ENCODE measurements around the gene CCHCR1.
A peak's percentile ranks its signal among the peaks of the same experiment; 100 is the strongest.

The CCHCR1 gene

GRCh38 chr6:31110825-31111582, 46.6 kb downstream of the CCHCR1 start:
- DNase-seq (ENCODE audit: low read depth in 2 of 2), result no peak

- DNase-seq (ENCODE audit: low read depth in 2 of 2), result no peak
These were observed 50.5 kb downstream of the CCHCR1 start for GRCh38 chr6:31107052-31107451.

DNA sequence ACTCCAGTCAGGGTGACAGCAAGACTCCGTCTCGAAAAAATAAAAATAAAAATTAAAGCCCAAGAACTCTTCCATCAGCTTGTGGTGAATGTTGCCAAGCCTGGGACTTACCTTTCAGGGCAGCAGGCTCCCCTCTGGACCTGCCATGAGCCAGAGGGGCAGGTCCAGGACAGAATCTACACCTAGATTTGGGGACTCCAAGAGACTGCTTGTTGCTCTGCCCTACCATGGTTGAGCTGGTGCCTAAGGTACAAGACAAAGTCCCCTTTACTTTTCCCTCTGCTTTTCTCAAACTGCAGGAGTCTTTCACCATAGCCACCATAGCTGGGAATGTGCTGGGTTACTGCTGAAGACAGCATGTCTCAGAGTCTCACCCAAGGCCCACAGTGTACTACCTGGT, 54.5 kb downstream of the CCHCR1 start:
- no peak for DNase-seq (ENCODE audit: low read depth in 2 of 2)

- no peak for DNase-seq (ENCODE audit: low read depth in 2 of 2)
These were observed 59.1 kb downstream of the CCHCR1 start for GRCh38 chr6:31098449-31098938.

- no peak for DNase-seq (ENCODE audit: low read depth in 2 of 2)
These were observed 60.9 kb downstream of the CCHCR1 start for GRCh38 chr6:31096656-31097055.

DNA sequence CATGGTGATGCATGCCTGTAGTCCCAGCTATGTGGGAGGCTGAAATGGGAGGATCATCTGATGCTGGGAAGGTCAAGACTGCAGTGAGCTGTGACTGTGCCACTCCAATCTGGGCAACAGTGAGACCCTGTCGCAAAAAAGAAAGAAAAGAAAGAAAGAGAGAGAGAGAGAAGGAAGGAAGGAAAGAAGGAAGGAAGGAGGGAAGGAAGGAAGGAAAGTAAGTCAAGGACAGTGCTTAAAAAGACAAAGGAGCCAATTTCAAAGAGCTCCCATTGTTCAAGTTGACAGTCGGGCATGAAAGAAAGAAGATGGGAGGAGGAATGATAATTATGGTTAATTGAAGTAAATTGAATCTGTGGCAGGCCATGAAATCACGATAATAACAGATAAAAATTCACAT, 61.4 kb downstream of the CCHCR1 start:
- DNase-seq (ENCODE audit: low read depth in 2 of 2), result no peak

GRCh38 chr6:31094389-31094881, 63.2 kb downstream of the CCHCR1 start:
- peak in 1 of 2 donors; percentile 2 for DNase-seq (ENCODE audit: low read depth in 2 of 2)

DNA sequence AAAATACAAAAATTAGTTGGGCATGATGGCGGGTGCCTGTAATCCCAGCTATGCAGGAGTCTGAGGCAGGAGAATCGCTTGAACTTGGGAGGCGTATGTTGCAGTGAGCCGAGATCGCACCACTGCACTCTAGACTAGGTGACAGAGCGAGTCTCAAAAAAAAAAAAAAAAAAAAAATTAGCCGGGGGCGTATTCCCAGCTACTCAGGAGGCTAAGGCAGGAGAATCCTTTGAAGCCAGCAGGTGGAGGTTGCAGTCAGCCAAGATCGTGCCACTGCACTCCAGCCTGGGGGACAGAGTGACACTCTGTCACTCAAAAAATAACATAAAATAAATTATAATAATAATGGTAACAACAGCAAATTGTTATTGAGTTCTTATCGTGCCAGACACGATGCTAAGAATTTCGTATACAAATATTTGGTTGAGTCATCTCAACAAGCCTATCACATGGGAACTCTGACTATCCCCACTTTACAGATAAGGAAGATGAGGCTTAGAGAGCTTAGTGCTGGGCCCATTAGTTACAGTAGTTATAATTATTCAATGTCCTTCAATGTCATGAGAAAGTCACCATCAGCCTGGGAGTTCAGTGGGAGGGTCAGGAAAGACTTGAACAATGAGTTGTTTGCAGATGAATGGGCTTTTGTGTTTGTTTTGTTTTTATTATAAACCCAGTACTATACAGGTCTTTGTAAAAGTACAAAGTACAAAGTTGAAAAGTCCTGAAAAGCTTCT, 64.7 kb downstream of the CCHCR1 start:
- DNase-seq (ENCODE audit: low read depth in 2 of 2), result no peak
